IPS-15b (cell line): ENCODE results near the gene ZNF808.
"Not testable (repeated sequence)": the region's sequence is repeated elsewhere in the genome, so short reads cannot be mapped to it uniquely, and the experiment has no call there.

Experiments used
- H3K27me3 ChIP-seq: one replicate; pipeline ENCODE4 v1.6.1; 2013; ENCODE audit warnings: low read length; ENCODE audit not compliant: control insufficient read depth, insufficient read depth
- H3K36me3 ChIP-seq: one replicate; pipeline ENCODE4 v1.6.1; 2013; ENCODE audit warnings: low read length; ENCODE audit not compliant: control insufficient read depth, insufficient read depth
- H3K4me1 ChIP-seq: one replicate; pipeline ENCODE4 v1.6.1; 2013; ENCODE audit warnings: mild to moderate bottlenecking, low read length; ENCODE audit not compliant: control insufficient read depth, insufficient read depth
- H3K4me3 ChIP-seq: one replicate; pipeline ENCODE4 v1.5.1; 2013; ENCODE audit warnings: low read depth, low read length
- H3K9ac ChIP-seq: one replicate; pipeline ENCODE4 v1.6.1; 2013; ENCODE audit warnings: low read depth, mild to moderate bottlenecking, low read length
- H3K9me3 ChIP-seq: one replicate; pipeline ENCODE4 v1.6.1; 2013; ENCODE audit warnings: mild to moderate bottlenecking, low read length; ENCODE audit not compliant: control insufficient read depth, insufficient read depth

The ZNF808 gene

DNA sequence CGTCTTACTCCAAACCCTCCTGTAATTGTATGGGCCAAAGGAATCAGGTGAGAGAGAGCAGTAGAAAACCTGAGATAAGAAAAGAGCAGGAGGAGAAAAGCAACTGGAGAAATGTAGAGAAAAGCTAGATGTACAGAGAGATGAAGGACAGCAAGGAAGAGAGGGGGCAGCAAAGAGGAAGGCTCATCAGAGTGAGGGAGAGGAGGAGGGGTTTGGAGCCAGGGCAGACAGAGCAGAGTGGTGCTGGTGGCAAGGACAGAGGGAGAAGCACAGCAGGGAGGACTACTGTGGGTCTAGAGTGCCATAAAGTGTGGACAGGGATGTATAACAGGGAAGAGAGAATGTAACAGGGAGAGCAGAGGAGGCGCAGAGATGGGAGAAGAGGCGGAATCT lies 74.5 kb downstream of the ZNF808 start:
- H3K9me3 ChIP-seq, H3K36me3 ChIP-seq, H3K27me3 ChIP-seq, H3K9ac ChIP-seq: not testable (repeated sequence)
- H3K4me1 ChIP-seq: peaks cover 11% of the 10 kb centered on the region
- H3K4me3 ChIP-seq: peak overlapping the region; percentile 92

DNA sequence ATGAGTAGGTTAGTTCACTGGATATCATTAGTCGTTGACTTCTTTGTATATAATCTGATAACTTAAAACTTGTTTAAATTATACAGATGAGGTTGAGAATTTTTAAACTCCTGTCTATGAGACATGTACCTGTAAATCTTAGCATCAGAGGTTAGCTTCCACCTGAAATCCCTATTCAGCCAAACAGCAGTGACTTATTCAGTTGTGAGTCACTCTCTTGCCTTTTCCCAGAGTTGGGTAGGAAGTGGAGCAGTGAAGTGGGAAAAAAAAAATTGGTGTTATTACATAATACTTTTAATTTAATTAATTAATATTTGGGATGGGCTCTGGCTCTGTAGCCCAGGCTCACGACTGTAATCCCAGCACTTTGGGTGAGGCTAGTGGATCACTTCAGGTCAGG lies 75.5 kb downstream of the ZNF808 start:
- no peaks in the 10 kb centered on the region for H3K27me3 ChIP-seq
- H3K9me3 ChIP-seq: no peaks in the 10 kb centered on the region
- no peak overlapping the region for H3K9ac ChIP-seq
- no peak overlapping the region for H3K4me3 ChIP-seq
- no peaks in the 10 kb centered on the region for H3K36me3 ChIP-seq
- peaks cover 11% of the 10 kb centered on the region for H3K4me1 ChIP-seq

DNA sequence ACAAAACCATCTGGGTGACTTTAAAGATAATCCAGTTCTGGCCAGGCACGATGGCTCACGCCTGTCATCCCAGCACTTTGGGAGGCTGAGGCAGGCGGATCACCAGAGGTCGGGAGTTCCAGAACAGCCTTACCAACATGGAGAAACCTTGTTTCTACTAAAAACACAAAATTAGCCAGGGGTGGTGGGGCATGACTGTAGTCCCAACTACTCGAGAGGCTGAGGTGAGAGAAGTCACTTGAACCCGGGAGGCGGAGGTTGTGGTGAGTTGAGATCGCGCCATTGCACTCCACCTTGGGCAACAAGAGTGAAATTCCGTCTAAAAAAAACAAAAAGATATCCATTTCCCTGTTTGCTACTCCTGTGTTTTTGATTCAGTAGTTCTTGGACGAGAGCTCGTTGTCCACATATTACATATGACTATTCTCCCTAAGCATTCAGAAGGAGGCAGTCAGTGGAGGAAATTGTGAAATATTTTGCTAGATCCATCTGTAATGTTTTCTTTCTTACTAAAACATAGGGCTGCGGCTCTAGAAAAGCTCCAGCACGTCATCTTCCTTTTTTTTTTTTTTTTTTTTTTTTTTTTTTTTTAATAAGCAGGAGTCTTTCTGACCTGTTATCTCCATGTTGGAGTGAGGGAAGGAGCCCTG lies 76.2 kb downstream of the ZNF808 start:
- H3K4me1 ChIP-seq: peaks cover 11% of the 10 kb centered on the region
- H3K9me3 ChIP-seq: no peaks in the 10 kb centered on the region
- H3K36me3 ChIP-seq: no peaks in the 10 kb centered on the region
- H3K27me3 ChIP-seq: no peaks in the 10 kb centered on the region
- H3K4me3 ChIP-seq: no peak overlapping the region
- no peak overlapping the region for H3K9ac ChIP-seq
